HEK293 (cell line): Measurements from ENCODE around the gene ICE1.

Experiments
- ZBTB17 ChIP-seq: fragments of 450-650 bp; formaldehyde crosslinking; IDR thresholded peaks from 2 replicates; pipeline ENCODE4 v1.5.1; 2016; ENCODE audit warnings: missing biosample characterization, missing genetic modification characterization
- ZEB2 ChIP-seq: fragments of 450-650 bp; formaldehyde crosslinking; IDR thresholded peaks from 2 replicates; pipeline ENCODE4 v1.5.1; 2016; ENCODE audit warnings: missing biosample characterization, missing genetic modification characterization
- ZNF140 ChIP-seq: fragments of 450-650 bp; formaldehyde crosslinking; IDR thresholded peaks from 2 replicates; pipeline ENCODE4 v1.5.1; 2016; ENCODE audit warnings: missing biosample characterization, missing genetic modification characterization
- ZNF341 ChIP-seq: fragments of 450-650 bp; formaldehyde crosslinking; IDR thresholded peaks from 2 replicates; pipeline ENCODE4; 2016; ENCODE audit warnings: low read depth, missing biosample characterization, missing genetic modification characterization
- TF ChIP-seq, protein P1 (sequence below): fragments of 450-650 bp; formaldehyde crosslinking; IDR thresholded peaks from 2 replicates; pipeline ENCODE4 v1.5.1; 2016; ENCODE audit warnings: missing biosample characterization, missing genetic modification characterization
- TF ChIP-seq, protein P2 (sequence below): fragments of 450-650 bp; IDR thresholded peaks from 2 replicates; pipeline ENCODE4 v1.5.1; 2018; ENCODE audit warnings: missing biosample characterization, missing genetic modification characterization
- TF ChIP-seq, protein P3 (sequence below): fragments of 450-650 bp; formaldehyde crosslinking; IDR thresholded peaks from 2 replicates; pipeline ENCODE4 v1.5.1; 2016; ENCODE audit warnings: missing biosample characterization, missing genetic modification characterization, borderline replicate concordance
- TF ChIP-seq, protein P4 (sequence below): fragments of 450-650 bp; formaldehyde crosslinking; IDR thresholded peaks from 2 replicates; pipeline ENCODE4 v1.5.1; 2016; ENCODE audit warnings: missing biosample characterization, missing genetic modification characterization

DNA sequence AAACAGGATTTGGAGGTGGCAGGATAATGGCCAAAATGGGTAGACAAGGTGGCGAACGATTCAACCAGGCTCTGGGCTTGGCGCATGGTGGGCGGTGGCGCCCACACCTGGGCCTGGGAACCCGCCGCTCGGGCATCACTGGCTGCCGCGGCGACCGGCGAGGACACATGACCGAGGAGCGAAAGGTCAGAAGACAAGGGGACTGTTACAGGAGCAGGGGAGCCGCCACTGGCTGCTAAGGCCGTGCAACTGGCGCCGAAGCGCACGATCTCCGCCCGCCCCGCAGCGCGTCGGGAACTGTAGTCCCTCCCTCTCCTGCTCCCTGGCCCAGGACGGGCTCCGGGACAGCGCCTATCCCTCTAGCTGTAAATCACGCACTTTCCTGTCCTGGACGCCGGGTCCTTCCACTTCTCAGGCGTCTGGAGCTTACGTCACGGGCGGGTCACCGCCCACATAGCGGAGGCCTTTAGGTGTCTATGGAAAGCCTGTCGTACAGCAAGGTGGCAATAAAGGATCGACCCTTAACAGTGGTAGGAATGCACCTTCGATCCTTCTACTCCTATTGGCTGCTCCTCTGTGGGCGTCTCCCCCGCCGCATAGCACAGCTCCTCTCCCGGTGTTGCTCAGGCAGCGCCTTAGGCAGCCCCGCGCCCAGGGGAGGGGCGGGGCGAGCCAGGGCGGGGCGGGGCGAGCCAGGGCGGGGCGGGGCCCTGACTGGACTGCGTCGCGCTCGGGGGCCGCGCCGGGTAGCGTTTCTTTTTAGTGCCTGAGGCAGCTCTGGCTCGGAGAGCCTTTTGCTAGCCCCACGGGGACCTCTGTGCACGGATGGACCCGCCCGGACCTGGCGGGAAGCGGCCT lies at the start of gene ICE1:
- TF ChIP-seq, protein P1, sequence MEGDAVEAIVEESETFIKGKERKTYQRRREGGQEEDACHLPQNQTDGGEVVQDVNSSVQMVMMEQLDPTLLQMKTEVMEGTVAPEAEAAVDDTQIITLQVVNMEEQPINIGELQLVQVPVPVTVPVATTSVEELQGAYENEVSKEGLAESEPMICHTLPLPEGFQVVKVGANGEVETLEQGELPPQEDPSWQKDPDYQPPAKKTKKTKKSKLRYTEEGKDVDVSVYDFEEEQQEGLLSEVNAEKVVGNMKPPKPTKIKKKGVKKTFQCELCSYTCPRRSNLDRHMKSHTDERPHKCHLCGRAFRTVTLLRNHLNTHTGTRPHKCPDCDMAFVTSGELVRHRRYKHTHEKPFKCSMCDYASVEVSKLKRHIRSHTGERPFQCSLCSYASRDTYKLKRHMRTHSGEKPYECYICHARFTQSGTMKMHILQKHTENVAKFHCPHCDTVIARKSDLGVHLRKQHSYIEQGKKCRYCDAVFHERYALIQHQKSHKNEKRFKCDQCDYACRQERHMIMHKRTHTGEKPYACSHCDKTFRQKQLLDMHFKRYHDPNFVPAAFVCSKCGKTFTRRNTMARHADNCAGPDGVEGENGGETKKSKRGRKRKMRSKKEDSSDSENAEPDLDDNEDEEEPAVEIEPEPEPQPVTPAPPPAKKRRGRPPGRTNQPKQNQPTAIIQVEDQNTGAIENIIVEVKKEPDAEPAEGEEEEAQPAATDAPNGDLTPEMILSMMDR: peak; percentile 45; the same call in 1 of the 2 replicates
- TF ChIP-seq, protein P2, sequence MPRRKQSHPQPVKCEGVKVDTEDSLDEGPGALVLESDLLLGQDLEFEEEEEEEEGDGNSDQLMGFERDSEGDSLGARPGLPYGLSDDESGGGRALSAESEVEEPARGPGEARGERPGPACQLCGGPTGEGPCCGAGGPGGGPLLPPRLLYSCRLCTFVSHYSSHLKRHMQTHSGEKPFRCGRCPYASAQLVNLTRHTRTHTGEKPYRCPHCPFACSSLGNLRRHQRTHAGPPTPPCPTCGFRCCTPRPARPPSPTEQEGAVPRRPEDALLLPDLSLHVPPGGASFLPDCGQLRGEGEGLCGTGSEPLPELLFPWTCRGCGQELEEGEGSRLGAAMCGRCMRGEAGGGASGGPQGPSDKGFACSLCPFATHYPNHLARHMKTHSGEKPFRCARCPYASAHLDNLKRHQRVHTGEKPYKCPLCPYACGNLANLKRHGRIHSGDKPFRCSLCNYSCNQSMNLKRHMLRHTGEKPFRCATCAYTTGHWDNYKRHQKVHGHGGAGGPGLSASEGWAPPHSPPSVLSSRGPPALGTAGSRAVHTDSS: no peak
- TF ChIP-seq ZBTB17 (tag by site-specific recombination) (peak; percentile 97), ZNF341 (tag by site-specific recombination) (peak; percentile 92), ZEB2 (tag by site-specific recombination) (peak; percentile 93), ZNF140 (no peak)
- TF ChIP-seq, protein P3, sequence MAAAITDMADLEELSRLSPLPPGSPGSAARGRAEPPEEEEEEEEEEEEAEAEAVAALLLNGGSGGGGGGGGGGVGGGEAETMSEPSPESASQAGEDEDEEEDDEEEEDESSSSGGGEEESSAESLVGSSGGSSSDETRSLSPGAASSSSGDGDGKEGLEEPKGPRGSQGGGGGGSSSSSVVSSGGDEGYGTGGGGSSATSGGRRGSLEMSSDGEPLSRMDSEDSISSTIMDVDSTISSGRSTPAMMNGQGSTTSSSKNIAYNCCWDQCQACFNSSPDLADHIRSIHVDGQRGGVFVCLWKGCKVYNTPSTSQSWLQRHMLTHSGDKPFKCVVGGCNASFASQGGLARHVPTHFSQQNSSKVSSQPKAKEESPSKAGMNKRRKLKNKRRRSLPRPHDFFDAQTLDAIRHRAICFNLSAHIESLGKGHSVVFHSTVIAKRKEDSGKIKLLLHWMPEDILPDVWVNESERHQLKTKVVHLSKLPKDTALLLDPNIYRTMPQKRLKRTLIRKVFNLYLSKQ (tag by site-specific recombination): no peak
- TF ChIP-seq, protein P4, sequence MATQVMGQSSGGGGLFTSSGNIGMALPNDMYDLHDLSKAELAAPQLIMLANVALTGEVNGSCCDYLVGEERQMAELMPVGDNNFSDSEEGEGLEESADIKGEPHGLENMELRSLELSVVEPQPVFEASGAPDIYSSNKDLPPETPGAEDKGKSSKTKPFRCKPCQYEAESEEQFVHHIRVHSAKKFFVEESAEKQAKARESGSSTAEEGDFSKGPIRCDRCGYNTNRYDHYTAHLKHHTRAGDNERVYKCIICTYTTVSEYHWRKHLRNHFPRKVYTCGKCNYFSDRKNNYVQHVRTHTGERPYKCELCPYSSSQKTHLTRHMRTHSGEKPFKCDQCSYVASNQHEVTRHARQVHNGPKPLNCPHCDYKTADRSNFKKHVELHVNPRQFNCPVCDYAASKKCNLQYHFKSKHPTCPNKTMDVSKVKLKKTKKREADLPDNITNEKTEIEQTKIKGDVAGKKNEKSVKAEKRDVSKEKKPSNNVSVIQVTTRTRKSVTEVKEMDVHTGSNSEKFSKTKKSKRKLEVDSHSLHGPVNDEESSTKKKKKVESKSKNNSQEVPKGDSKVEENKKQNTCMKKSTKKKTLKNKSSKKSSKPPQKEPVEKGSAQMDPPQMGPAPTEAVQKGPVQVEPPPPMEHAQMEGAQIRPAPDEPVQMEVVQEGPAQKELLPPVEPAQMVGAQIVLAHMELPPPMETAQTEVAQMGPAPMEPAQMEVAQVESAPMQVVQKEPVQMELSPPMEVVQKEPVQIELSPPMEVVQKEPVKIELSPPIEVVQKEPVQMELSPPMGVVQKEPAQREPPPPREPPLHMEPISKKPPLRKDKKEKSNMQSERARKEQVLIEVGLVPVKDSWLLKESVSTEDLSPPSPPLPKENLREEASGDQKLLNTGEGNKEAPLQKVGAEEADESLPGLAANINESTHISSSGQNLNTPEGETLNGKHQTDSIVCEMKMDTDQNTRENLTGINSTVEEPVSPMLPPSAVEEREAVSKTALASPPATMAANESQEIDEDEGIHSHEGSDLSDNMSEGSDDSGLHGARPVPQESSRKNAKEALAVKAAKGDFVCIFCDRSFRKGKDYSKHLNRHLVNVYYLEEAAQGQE: peak; percentile 85
